ENCODE results near the gene LUM. TPM values are rescaled to one million over a fixed set of nuclear protein-coding genes. Genes with fewer than 3 reads are reported as not detected.

The LUM gene
- total and polyA plus RNA-seq, 4 donors: 3.7 to 22.3 (median 13.8) TPM

GRCh38 chr12:91105807-91106206 lies 5.5 kb downstream of the LUM start:
- 79% methylated on average over 5 of the region's 5 CpGs for WGBS
- H3K4me3 ChIP-seq (ENCODE audit: low read depth in 1 of 3, low read length in 3 of 3): no peak overlapping the region
- DNase-seq (ENCODE audit: low spot score): no peak
- TF ChIP-seq RAD21 (IDR thresholded peaks at IDR 0.05): no peak
- TF ChIP-seq GABPA (IDR thresholded peaks at IDR 0.05 in 1 of 2, conservative IDR thresholded peaks at IDR 0.05 in 1 of 2): no peak
- no peak for TF ChIP-seq SP1 (IDR thresholded peaks at IDR 0.05)
- no peak for TF ChIP-seq ZBTB33 (IDR thresholded peaks at IDR 0.05)
- no peak for TF ChIP-seq NR2F2 (IDR thresholded peaks at IDR 0.05)
- no peak for TF ChIP-seq HNF4G (IDR thresholded peaks at IDR 0.05)
- no peak for TF ChIP-seq CTCF (IDR thresholded peaks at IDR 0.05; ENCODE audit: low read depth, low read length, missing input control)
- TF ChIP-seq FOXA2 (IDR thresholded peaks at IDR 0.05): no peak
- no peak for TF ChIP-seq MAX (IDR thresholded peaks at IDR 0.05)
- H3K4me1 ChIP-seq (ENCODE audit: control insufficient read depth in 4 of 4, insufficient read depth in 4 of 4, low read length in 3 of 4): no peaks in the 10 kb centered on the region
- no peak overlapping the region for H3K9ac ChIP-seq (ENCODE audit: low read depth in 1 of 2, low read length in 2 of 2)
- H3K27me3 ChIP-seq (ENCODE audit: control insufficient read depth in 4 of 4, insufficient read depth in 4 of 4, low read length in 3 of 4): no peaks in the 10 kb centered on the region
- H3K27ac ChIP-seq (ENCODE audit: low read depth in 1 of 2, low read length in 2 of 2): no peak overlapping the region
- H3K9me3 ChIP-seq (ENCODE audit: control insufficient read depth in 4 of 4, low read length in 3 of 4): no peaks in the 10 kb centered on the region
- H3K36me3 ChIP-seq (ENCODE audit: control insufficient read depth in 4 of 4, insufficient read depth in 3 of 4, low read depth in 1 of 4, low read length in 3 of 4): no peaks in the 10 kb centered on the region

GRCh38 chr12:91104812-91105466 lies 6.4 kb downstream of the LUM start:
- no peaks in the 10 kb centered on the region for H3K9me3 ChIP-seq (ENCODE audit: control insufficient read depth in 4 of 4, low read length in 3 of 4)
- no peaks in the 10 kb centered on the region for H3K4me1 ChIP-seq (ENCODE audit: control insufficient read depth in 4 of 4, insufficient read depth in 4 of 4, low read length in 3 of 4)
- no peak overlapping the region for H3K9ac ChIP-seq (ENCODE audit: low read depth in 1 of 2, low read length in 2 of 2)
- no peak overlapping the region for H3K27ac ChIP-seq (ENCODE audit: low read depth in 1 of 2, low read length in 2 of 2)
- no peak for DNase-seq (ENCODE audit: low spot score)
- no peaks in the 10 kb centered on the region for H3K36me3 ChIP-seq (ENCODE audit: control insufficient read depth in 4 of 4, insufficient read depth in 3 of 4, low read depth in 1 of 4, low read length in 3 of 4)
- TF ChIP-seq SP1 (IDR thresholded peaks at IDR 0.05): no peak
- no peak for TF ChIP-seq REST (IDR thresholded peaks at IDR 0.05)
- no peak for TF ChIP-seq ZBTB33 (IDR thresholded peaks at IDR 0.05)
- 72% methylated on average over 1 of the region's 1 CpG for WGBS
- H3K27me3 ChIP-seq (ENCODE audit: control insufficient read depth in 4 of 4, insufficient read depth in 4 of 4, low read length in 3 of 4): no peaks in the 10 kb centered on the region
- H3K4me3 ChIP-seq (ENCODE audit: low read depth in 1 of 3, low read length in 3 of 3): no peak overlapping the region

All from liver (tissue), 9 donors.